ENCODE measurements around the gene TFPI.
"Not testable (repeated sequence)": the region's sequence is repeated elsewhere in the genome, so short reads cannot be mapped to it uniquely, and the experiment has no call there.

The TFPI gene

DNA sequence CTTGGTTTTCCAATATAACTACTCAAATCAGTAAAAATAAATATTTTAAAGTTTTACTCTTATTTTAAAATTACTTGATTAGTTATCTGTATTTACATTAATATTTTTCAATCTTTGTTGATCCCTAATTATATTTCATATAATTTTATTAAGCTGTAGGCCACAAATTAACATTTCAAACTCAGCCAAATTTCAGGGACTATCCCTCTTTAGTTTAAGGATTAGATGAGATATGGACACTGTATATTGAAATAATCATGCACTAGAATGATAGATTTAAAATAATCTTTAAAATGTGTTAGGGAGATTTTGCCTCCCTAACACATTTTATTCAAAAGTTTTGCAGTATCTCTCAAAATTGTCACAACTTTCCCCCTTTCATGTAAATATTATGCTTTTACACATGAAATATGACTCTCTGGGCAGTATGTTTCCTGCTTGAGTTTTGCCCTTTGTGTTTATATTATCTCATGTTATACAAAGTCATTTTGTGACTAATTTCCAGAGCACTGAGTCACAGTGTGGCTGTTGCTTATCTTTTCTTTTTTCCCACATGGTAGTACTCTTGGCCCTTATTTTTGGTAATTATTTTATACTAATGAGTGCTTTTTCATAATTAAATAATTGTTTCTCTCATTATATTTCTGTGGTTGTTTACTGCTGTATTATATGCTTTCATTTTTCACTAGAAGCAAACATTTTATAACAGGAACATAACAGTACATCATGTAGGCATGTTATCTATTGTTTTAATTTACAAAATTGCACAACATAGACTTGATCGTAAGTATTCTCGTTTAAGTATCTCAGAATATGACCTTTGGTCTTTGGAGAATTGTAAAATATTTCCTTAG is 1.2 kb downstream of the TFPI start:
- DNase-seq, result no peak

DNA sequence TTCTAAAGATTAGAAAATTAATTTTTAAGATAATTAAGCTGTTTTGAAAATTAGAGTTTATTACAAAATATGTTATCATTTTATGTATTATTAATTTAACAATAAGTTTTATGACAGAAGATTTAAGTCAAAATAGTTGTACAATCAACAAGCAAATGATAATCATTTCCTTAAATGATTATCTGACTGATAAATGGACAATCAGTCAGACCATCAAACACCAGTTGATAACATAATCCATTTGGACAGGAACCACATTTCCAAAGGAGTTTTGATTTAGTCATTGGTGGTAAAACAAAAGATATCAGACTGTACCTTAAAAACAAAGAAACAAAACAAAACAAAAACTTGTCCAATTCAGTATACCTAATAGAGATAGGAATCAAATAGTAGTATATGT is 1.9 kb downstream of the TFPI start:
- no peak for DNase-seq

- no peak for DNase-seq
Observed at GRCh38 chr2:187550857-187551256, 3.4 kb downstream of the TFPI start.

DNA sequence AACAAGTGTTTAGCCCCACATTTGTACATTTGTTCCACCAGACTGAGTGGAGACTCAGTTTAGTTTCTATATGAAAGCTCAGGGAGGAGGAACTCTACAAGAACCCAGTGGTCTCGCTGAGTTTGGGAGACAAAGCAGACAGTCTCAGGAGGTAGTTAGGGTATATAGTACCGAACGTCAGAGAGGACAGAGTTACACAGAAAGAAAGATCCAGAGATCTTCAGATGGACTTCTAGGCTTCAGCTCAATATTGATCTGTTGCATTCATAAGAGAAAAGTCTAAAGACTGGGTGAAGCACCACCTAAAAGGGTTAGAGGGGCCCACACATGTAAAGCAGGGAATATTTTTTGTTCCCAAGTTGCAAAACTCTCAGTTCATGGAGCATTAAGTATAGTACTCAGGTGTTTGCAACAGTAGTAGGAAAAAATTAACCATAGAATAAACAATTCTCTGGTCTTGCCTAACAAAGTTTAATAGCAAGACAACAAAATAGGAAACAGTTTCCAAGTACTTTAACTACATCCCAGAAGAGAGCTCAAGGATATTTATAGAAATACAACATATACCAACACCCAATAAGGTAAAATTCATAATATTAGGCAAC is 4.2 kb downstream of the TFPI start:
- no peak for DNase-seq

- DNase-seq, result no peak
Observed at GRCh38 chr2:187549193-187549592, 5.0 kb downstream of the TFPI start.

- DNase-seq, result no peak
Observed at GRCh38 chr2:187548656-187549055, 5.6 kb downstream of the TFPI start.

DNA sequence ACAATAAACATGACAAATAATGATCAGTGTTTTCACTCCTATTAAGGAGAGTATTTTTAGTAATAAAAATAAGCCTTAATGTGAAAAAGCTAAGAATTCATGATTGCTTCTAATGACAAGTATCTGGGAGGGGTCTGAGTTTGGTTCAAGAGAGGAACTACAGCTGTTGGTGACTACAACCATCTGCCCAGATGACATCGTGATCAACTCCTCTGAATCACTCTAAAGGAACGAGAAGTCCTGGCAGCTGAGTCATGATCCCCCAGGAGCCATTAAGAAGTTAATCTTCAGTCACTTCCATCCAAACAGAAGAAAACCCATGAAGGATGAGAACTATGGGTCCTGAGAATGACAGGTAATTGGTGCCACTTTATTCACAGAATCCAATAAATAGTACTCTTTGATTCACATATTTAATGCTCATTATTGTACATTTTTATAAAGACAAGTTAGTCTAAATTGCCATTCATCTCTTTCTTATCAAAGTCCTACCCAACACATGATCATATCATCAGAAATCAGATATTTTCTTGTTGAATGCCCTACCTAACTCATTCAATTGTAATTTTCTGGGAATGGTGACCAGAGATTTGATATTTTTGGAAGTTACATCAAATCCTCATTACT is 6.8 kb downstream of the TFPI start:
- no peak for DNase-seq

DNA sequence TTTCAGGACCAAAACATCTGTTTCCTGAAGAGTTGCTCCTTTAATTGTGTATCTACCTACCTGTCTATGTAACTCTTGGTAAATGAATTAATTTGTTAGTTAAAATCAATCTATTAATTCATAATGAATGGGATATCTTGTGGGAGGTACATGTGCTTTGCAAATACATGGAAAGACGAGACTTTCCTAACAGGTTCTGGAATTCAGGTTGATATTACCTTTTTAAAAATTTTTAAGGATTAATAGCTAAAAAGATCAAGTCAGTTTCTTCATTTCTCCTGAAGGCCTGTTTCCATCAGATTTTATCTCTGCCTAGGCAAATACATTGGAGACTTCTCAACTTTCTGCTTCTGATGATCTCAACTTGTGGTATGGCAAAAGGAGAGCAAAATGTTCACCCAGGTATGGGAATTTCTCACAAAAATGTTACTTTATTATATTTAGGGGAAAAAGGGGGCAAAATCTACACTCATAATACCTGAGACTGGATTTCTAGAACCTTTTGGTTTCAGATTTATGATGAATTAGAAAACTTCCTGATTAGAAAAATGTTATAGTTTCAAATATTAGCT is 7.4 kb downstream of the TFPI start:
- no peak for DNase-seq

GRCh38 chr2:187545238-187545751 is 8.9 kb downstream of the TFPI start:
- DNase-seq, result no peak

DNA sequence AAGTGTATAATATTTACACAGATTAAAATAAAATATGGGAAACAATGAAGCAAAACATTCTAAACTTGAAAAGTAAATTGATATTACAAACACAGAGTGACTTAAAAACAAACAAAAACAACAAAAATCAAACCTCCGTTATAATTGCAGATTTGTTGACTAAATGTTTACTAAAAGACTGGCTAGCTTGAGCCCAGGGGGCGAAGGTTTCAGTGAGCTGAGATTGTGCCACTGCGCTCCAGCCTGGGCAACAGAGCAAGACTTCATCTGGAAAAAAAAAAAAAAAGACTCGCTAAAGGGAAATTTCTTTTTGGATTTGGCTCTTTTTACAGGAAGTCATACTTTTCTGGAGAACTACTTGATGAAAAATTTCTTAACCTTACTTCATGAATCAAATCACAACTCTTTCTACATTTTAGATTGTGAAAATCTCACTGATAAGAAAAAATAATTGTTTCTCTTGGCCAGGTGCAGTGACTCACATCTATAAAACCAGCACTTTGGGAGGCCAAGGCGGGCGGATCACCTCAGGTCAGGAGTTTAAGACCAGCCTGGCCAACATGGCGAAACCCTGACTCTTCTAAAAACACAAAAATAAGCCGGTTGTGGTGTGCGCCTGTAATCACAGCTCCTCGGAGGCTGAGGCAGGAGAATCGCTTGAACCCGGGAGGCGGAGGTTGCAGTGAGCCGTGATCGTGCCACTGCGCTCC is 9.7 kb downstream of the TFPI start:
- DNase-seq, result no peak

GRCh38 chr2:187543488-187543887 is 10.7 kb downstream of the TFPI start:
- no peak for DNase-seq

DNA sequence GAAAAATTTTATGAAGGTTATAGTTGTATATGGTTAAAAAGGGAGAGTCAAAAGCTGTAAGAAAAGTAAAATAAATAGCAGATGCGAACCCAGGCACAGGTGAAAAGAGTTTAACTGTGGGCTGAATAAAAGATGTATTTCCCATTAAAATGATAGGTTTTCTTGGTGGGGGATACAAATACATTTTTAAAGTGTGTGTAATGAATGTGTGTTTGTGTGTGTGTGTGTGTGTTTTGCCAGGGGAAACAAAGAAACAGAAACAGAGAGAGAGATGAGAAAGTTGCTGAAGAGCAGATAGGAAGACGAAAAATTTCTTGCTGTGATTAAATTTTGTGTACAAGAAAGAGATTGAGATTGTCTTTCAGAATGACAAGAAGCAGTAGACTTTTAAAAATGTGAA is 12.1 kb downstream of the TFPI start:
- DNase-seq, result no peak

GRCh38 chr2:187541086-187542085 is 12.8 kb downstream of the TFPI start:
- peak in 1 of 2 experiments; percentile 45 for DNase-seq

DNA sequence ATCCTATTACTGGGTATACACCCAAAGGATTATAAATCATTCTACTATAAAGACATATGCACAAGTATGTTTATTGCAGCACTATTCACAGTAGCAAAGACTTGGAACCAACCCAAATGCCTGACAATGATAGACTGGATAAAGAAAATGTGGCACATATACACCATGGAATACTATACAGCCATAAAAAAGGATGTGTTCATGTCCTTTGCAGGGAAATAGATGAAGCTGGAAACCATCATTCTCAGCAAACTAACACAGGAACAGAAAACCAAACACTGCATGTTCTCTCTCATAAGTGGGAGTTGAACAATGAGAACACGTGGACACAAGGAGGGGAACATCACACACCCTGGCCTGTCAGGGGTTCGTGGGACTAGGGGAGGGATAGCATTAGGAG is 16.0 kb downstream of the TFPI start:
- DNase-seq, result not testable (repeated sequence)

DNA sequence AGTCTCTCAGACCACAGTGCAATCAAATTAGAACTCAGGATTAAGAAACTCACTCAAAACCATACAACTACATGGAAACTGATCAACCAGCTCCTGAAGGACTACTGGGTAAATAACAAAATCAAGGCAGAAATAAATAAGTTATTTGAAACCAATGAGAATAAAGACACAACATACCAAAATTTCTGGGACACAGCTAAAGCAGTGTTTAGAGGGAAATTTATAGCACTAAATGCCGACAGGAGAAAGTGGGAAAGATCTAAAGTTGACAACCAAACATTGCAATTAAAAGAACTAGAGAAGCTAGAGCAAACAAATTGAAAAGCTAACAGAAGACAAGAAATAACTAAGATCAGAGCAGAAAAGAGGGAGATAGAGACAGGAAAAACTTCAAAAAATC is 18.9 kb downstream of the TFPI start:
- DNase-seq, result not testable (repeated sequence)

GRCh38 chr2:187532333-187533120 is 21.7 kb downstream of the TFPI start:
- DNase-seq, result no peak

DNA sequence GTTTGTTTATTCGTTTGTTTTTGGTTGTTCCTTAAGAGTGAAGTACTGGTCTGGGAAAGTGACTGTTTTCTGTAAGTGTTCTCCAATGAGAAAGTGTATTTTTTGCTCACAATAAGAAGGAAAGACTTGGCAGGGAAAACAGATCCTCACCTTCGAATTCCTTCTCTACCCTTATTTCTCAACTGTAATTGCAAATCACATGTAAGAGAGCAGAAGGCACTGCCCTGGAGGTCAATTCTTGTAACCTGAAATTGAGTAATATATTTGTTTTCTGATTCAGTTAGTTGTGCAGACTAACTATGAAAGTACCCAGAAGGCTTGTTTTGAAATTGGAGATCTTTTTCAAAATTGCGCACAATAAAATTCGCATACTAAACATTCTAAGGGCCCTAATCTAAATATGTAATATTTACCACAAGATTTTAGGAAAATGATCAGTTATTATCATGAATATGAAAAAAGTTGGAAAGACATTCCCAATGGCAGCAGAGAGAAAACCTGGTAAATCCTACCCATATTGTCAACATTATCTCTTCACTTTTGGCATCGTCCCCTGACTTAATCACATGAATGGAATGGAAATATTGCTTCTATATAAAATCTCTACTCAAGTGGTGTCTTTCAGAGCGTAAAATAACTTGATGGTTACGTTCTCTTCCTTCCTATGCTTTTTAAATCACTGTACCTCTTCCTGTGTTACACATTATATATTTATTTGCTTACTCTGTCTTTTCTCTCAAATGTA is 24.1 kb downstream of the TFPI start:
- DNase-seq, result no peak

DNA sequence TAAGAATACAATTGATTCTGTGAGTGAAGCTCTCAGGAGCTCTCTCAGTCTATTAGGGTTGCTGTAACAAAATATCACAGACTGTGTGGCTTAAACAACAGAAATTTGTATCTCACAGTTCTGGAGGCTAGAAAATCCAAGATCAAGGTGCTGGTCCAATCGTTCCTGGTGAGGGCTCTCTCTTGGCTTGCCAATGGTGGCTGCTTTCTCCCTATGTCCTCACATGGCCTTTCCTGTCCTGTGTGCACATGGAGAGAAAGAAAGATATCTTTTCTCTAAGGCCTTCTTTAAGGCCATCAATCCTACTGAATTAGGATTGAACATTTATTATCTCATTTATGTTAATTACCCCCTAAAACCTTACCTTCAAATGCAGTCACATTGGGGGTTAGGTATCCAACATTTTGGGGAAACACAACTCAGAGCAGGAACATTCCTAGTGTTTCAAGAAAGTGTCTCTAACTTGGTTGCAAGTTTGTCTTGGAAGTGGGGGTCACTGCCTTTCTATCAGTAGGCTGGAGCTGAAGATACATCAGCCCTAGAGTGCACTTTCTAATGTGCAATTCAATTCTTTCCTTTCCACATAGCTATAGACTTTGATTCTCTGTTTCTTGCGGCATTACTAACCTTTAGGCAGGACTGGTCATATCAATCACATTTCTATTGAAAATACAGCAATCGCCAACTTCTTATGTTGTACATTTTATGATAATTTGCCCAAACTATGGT is 24.8 kb downstream of the TFPI start:
- no peak for DNase-seq

- DNase-seq, result no peak
Observed at GRCh38 chr2:187528042-187528441, 26.2 kb downstream of the TFPI start.

All from NCI-H2081 (cell line).